ENCODE measurements around the gene PRKAG3. TPM values are rescaled to one million over a fixed set of nuclear protein-coding genes. Genes with fewer than 3 reads are reported as not detected.

The PRKAG3 gene
- total RNA-seq (2022) (not detected in 2 replicates), Bru-seq, nascent RNA (not detected), BruChase-seq, experiment 1, labeled RNA remaining after a 2-hour chase (not detected), BruChase-seq, experiment 2, labeled RNA remaining after a 6-hour chase (not detected)
- long read RNA-seq, result 0 reads

- no peak within 1 kb of the TSS for H3K4me3 Mint-ChIP-seq (ENCODE audit: unreplicated experiment)
- H3K27ac Mint-ChIP-seq (ENCODE audit: unreplicated experiment), result no peak within 1 kb of the TSS
- no peak for DNase-seq
- Histone ChIP-seq H3K4me1 (no peaks in the 10 kb centered on the region), H3K36me3 (ENCODE audit: control insufficient read depth, insufficient read depth, low read length) (no peaks in the 10 kb centered on the region), H3K4me3 (ENCODE audit: low read depth, low read length) (no peak within 1 kb of the TSS), H3K27me3 (replicated peaks; ENCODE audit: control insufficient read depth, insufficient read depth, low read length) (peaks cover 1% of the 10 kb centered on the region; the same call in 1 of the 2 replicates), H3K9me3 (no peaks in the 10 kb centered on the region)
- peaks cover 2% of the 10 kb centered on the region for H3K27me3 Mint-ChIP-seq (ENCODE audit: insufficient read depth, unreplicated experiment)
- H3K4me1 Mint-ChIP-seq (ENCODE audit: low read depth, unreplicated experiment), result no peaks in the 10 kb centered on the region
- no TSS peak for BruUV-seq (replicated peaks)
- ChIA-PET CTCF (no interaction called here), POLR2A (no interaction called here)
- no peaks in the 10 kb centered on the region for H3K36me3 Mint-ChIP-seq (ENCODE audit: insufficient read depth, unreplicated experiment)
- TF ChIP-seq, protein P1, sequence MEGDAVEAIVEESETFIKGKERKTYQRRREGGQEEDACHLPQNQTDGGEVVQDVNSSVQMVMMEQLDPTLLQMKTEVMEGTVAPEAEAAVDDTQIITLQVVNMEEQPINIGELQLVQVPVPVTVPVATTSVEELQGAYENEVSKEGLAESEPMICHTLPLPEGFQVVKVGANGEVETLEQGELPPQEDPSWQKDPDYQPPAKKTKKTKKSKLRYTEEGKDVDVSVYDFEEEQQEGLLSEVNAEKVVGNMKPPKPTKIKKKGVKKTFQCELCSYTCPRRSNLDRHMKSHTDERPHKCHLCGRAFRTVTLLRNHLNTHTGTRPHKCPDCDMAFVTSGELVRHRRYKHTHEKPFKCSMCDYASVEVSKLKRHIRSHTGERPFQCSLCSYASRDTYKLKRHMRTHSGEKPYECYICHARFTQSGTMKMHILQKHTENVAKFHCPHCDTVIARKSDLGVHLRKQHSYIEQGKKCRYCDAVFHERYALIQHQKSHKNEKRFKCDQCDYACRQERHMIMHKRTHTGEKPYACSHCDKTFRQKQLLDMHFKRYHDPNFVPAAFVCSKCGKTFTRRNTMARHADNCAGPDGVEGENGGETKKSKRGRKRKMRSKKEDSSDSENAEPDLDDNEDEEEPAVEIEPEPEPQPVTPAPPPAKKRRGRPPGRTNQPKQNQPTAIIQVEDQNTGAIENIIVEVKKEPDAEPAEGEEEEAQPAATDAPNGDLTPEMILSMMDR (IDR thresholded peaks at IDR 0.05; ENCODE audit: insufficient read depth in 1 of 2, low read depth in 1 of 2, low read length in 1 of 2, severe bottlenecking in 1 of 2, unreplicated experiment in 1 of 2), result no peak
- H3K9me3 Mint-ChIP-seq (ENCODE audit: unreplicated experiment), result no peaks in the 10 kb centered on the region
- intact Hi-C loops (cut with micrococcal nuclease; ENCODE audit: unreplicated experiment), result no loop called here
These were observed at the start of gene PRKAG3 for GRCh38 chr2:218831378-218831990. Gene PRKAG3 (minus strand): TSS chr2:218831803.

GRCh38 chr2:218880859-218881594 is 49.4 kb upstream of the PRKAG3 start:
- peaks cover 21% of the 10 kb centered on the region for H3K4me1 ChIP-seq
- no peaks in the 10 kb centered on the region for H3K36me3 ChIP-seq (ENCODE audit: control insufficient read depth, insufficient read depth, low read length)
- TF ChIP-seq, protein P1 (IDR thresholded peaks at IDR 0.05; ENCODE audit: insufficient read depth in 1 of 2, low read depth in 1 of 2, low read length in 1 of 2, severe bottlenecking in 1 of 2, unreplicated experiment in 1 of 2), result no peak
- peaks cover 2% of the 10 kb centered on the region for H3K27me3 Mint-ChIP-seq (ENCODE audit: insufficient read depth, unreplicated experiment)
- no TSS peak for BruUV-seq (replicated peaks)
- H3K9me3 Mint-ChIP-seq (ENCODE audit: unreplicated experiment), result no peaks in the 10 kb centered on the region
- CTCF ChIA-PET, result interaction anchor here (0.7 to 1.3 kb wide), 2 partner anchors 12 to 927 kb away, joined by 3 to 4 read pairs; no protein-coding TSS in a partner anchor
- intact Hi-C loops (cut with micrococcal nuclease; ENCODE audit: unreplicated experiment), result loop anchor here (1.0 kb wide), 1 partner anchor 17 kb away; no protein-coding TSS in a partner anchor
- H3K36me3 Mint-ChIP-seq (ENCODE audit: insufficient read depth, unreplicated experiment), result no peaks in the 10 kb centered on the region
- POLR2A ChIA-PET, result interaction anchor here (1.3 kb wide), 1 partner anchor 14 kb away, joined by 5 read pairs; no protein-coding TSS in a partner anchor
- peak overlapping the region; percentile 49 for H3K4me3 Mint-ChIP-seq (ENCODE audit: unreplicated experiment)
- no peak overlapping the region for H3K27ac Mint-ChIP-seq (ENCODE audit: unreplicated experiment)
- H3K4me3 ChIP-seq (ENCODE audit: low read depth, low read length), result no peak overlapping the region
- no peaks in the 10 kb centered on the region for H3K4me1 Mint-ChIP-seq (ENCODE audit: low read depth, unreplicated experiment)
- H3K9me3 ChIP-seq, result no peaks in the 10 kb centered on the region
- peak in 1 of 2 experiments; percentile 37 for DNase-seq
- no peaks in the 10 kb centered on the region for H3K27me3 ChIP-seq (replicated peaks; ENCODE audit: control insufficient read depth, insufficient read depth, low read length)

GRCh38 chr2:218880102-218880858 is 48.7 kb upstream of the PRKAG3 start, which contains the start of gene WNT10A:
Gene WNT10A (plus strand): TSS chr2:218880852. CDS start chr2:218880996, 144 bp downstream.
- TF ChIP-seq, protein P1 (IDR thresholded peaks at IDR 0.05; ENCODE audit: insufficient read depth in 1 of 2, low read depth in 1 of 2, low read length in 1 of 2, severe bottlenecking in 1 of 2, unreplicated experiment in 1 of 2), result no peak
- ChIA-PET CTCF (interaction anchor here (0.5 to 2.6 kb wide), 5 partner anchors 13 to 926 kb away, joined by 3 to 22 read pairs (median 4); no protein-coding TSS in a partner anchor), POLR2A (interaction anchor here (1.3 kb wide), 1 partner anchor 15 kb away, joined by 5 read pairs; no protein-coding TSS in a partner anchor)
- Histone ChIP-seq H3K36me3 (ENCODE audit: control insufficient read depth, insufficient read depth, low read length) (no peaks in the 10 kb centered on the region), H3K9me3 (no peaks in the 10 kb centered on the region), H3K4me3 (ENCODE audit: low read depth, low read length) (peak within 1 kb of the TSS; percentile 50), H3K27me3 (replicated peaks; ENCODE audit: control insufficient read depth, insufficient read depth, low read length) (no peaks in the 10 kb centered on the region), H3K4me1 (peaks cover 21% of the 10 kb centered on the region)
- no peaks in the 10 kb centered on the region for H3K4me1 Mint-ChIP-seq (ENCODE audit: low read depth, unreplicated experiment)
- no peaks in the 10 kb centered on the region for H3K36me3 Mint-ChIP-seq (ENCODE audit: insufficient read depth, unreplicated experiment)
- peaks cover 2% of the 10 kb centered on the region for H3K27me3 Mint-ChIP-seq (ENCODE audit: insufficient read depth, unreplicated experiment)
- intact Hi-C loops (cut with micrococcal nuclease; ENCODE audit: unreplicated experiment), result loop anchor here (1.0 kb wide), 1 partner anchor 18 kb away; no protein-coding TSS in a partner anchor
- H3K9me3 Mint-ChIP-seq (ENCODE audit: unreplicated experiment), result no peaks in the 10 kb centered on the region
- peak within 1 kb of the TSS; percentile 71 for H3K4me3 Mint-ChIP-seq (ENCODE audit: unreplicated experiment)
- DNase-seq, result peak; percentile 65 to 68
- BruUV-seq (replicated peaks), result no TSS peak
- H3K27ac Mint-ChIP-seq (ENCODE audit: unreplicated experiment), result peak within 1 kb of the TSS; percentile 25
